Fibroblast of lung (primary cell): Measurements from ENCODE around the gene CUTA.

ENCODE experiments used
- EZH2 ChIP-seq: IDR thresholded peaks from 2 replicates; pipeline ENCODE4 v1.5.1; 2012; ENCODE audit warnings: low read length, control low read depth, mild to moderate bottlenecking; ENCODE audit errors: missing control alignments
- TF ChIP-seq, protein P1 (sequence below), 2 donors: IDR thresholded peaks in 1 of 2; conservative IDR thresholded peaks in 1 of 2; 1 replicate in 1 of 2; 2 replicates in 1 of 2; pipeline ENCODE4 v1.5.1; 2011 to 2012; ENCODE audit warnings: low read length in 2 of 2, control low read depth in 1 of 2, inconsistent platforms in 1 of 2, low read depth in 1 of 2, mild to moderate bottlenecking in 1 of 2

DNA sequence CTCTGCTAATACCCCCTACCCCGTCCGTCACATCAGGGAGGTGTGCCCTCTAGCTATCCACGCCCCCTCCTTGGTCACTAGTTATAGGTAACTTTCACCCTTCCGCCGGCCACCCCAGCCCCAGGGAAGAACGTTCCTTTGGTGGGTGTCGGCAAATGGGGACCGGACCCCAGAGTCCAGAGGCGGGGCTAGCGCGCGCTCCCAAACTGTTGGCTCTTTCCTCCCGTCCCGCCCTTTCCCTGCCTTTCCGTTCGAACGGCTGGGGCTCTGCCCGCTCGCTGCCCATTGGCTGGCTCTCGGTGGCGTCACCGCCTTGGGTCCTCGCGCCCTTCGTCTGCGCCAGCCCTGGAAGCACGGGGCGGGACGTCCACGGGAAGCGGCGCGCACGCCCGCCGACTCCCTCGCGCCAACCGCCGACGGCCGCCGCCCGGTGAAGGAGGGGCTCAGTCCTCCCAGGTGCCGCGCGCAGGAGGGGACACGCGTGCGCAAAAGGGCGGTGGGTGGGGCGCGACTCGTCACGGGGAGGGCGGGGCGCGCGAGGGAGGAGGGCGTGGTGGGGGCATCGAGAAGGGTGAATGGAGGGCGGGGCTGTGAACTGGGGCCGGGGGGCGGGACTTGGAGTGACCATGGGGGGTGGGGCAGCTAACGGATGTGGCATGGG lies 7.7 kb downstream of the CUTA start:
- TF ChIP-seq, protein P1, sequence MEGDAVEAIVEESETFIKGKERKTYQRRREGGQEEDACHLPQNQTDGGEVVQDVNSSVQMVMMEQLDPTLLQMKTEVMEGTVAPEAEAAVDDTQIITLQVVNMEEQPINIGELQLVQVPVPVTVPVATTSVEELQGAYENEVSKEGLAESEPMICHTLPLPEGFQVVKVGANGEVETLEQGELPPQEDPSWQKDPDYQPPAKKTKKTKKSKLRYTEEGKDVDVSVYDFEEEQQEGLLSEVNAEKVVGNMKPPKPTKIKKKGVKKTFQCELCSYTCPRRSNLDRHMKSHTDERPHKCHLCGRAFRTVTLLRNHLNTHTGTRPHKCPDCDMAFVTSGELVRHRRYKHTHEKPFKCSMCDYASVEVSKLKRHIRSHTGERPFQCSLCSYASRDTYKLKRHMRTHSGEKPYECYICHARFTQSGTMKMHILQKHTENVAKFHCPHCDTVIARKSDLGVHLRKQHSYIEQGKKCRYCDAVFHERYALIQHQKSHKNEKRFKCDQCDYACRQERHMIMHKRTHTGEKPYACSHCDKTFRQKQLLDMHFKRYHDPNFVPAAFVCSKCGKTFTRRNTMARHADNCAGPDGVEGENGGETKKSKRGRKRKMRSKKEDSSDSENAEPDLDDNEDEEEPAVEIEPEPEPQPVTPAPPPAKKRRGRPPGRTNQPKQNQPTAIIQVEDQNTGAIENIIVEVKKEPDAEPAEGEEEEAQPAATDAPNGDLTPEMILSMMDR (conservative IDR thresholded peaks at IDR 0.05 in 1 of 2, IDR thresholded peaks at IDR 0.05 in 1 of 2; ENCODE audit: low read depth in 1 of 2, low read length in 2 of 2), result no peak
- no peak for TF ChIP-seq EZH2
